Cardiac muscle cell (in vitro differentiated cells and primary cell): ENCODE data around the gene ZFR2. TPM values are rescaled to one million over a fixed set of nuclear protein-coding genes. Genes with fewer than 3 reads are reported as not detected.
A peak's percentile ranks its signal among the peaks of the same experiment; 100 is the strongest.

ENCODE experiments used
- DNase-seq, 2 donors: peaks; one replicate each; pipeline versions ENCODE4 v3.0.0 to v3.0.0-alpha.2; 2010 to 2017; ENCODE audit warnings: low read depth in 1 of 2, low spot score in 1 of 2
- H3K27ac ChIP-seq: fragments of 200-600 bp; sonication (generic); 2 replicates; pipeline ENCODE4 v1.5.1; 2016
- H3K27me3 ChIP-seq: fragments of 200-600 bp; sonication (generic); 2 replicates; pipeline ENCODE4 v1.6.0; 2016; ENCODE audit warnings: control low read depth
- H3K36me3 ChIP-seq: fragments of 200-600 bp; sonication (generic); 2 replicates; pipeline ENCODE4 v1.5.1; 2016; ENCODE audit warnings: control low read depth
- H3K4me1 ChIP-seq: fragments of 200-600 bp; sonication (generic); 2 replicates; pipeline ENCODE4 v1.8.1; 2017; ENCODE audit warnings: low read depth, mild to moderate bottlenecking, mixed run types
- H3K4me3 ChIP-seq: fragments of 200-600 bp; sonication (generic); 2 replicates; pipeline ENCODE4 v1.5.1; 2016; ENCODE audit warnings: mild to moderate bottlenecking
- H3K9me3 ChIP-seq: fragments of 200-600 bp; sonication (generic); 2 replicates; pipeline ENCODE4 v1.5.1; 2017; ENCODE audit warnings: low read depth, mild to moderate bottlenecking, control low read depth
- polyA plus RNA-seq: library from polyadenylated mRNA; unstranded; fragments of >200 nt; fragmentation: Nextera tagmentation; extraction: Ambion mirVana; gene quantifications from 2 replicates; pipeline ENCODE4 v1.2.1, GENCODE V29; 2016
- total RNA-seq: library from RNA; depleted of rRNA; stranded (reverse); fragments of >200 nt; gene quantifications from 2 replicates; pipeline ENCODE4 v1.2.3, GENCODE V29; 2016
- TF ChIP-seq, protein P1 (sequence below): IDR thresholded peaks from 2 replicates; pipeline ENCODE4 v1.5.1; 2012; ENCODE audit warnings: low read depth, mild to moderate bottlenecking, low read length

The ZFR2 gene
- total RNA-seq = 18.8 and 24.2 TPM in 2 replicates
- 43.0 and 44.7 TPM in 2 replicates for polyA plus RNA-seq

DNA sequence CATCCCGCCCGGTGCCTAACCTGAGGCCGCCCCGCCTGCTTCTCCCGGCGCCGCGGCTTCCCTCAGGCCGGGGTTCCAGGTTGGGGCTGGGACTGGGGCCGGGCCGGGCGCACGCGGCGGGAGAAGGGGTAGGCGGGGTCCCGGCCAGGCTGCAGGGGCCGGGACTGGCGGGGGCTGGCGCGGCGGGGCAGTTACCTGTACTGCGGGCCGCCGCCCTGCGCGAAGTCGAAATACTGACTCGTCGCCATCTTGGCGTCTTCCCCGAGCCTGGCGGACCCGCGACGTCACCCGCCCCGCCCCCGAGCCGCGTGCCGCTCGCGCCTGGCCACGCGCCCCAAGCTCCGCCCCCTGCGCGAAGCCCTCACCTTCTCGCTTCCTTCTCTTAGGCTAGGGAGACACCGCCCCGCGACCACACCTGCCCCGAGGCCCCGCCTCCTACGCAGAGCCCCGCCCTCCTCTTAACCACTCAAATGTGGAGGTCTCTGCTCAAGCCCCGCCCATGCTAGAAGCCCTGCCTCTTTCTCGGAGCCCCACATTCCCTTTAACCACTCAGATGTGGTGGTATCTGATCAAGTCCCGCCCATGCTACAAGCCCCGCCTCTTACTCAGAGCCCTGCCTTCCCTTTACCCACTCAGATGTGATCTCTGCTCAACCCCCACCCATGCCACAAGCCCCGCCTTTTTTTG is at the start of gene ZFR2:
Gene ZFR2 (minus strand): TSS at position 269 of the 687 bp plus-strand sequence. CDS start 21 bp downstream, at position 248.
- H3K4me3 ChIP-seq = peak within 1 kb of the TSS; percentile 34
- no peaks in the 10 kb centered on the region for H3K9me3 ChIP-seq
- no peaks in the 10 kb centered on the region for H3K4me1 ChIP-seq
- TF ChIP-seq, protein P1, sequence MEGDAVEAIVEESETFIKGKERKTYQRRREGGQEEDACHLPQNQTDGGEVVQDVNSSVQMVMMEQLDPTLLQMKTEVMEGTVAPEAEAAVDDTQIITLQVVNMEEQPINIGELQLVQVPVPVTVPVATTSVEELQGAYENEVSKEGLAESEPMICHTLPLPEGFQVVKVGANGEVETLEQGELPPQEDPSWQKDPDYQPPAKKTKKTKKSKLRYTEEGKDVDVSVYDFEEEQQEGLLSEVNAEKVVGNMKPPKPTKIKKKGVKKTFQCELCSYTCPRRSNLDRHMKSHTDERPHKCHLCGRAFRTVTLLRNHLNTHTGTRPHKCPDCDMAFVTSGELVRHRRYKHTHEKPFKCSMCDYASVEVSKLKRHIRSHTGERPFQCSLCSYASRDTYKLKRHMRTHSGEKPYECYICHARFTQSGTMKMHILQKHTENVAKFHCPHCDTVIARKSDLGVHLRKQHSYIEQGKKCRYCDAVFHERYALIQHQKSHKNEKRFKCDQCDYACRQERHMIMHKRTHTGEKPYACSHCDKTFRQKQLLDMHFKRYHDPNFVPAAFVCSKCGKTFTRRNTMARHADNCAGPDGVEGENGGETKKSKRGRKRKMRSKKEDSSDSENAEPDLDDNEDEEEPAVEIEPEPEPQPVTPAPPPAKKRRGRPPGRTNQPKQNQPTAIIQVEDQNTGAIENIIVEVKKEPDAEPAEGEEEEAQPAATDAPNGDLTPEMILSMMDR = no peak
- H3K27ac ChIP-seq = no peak within 1 kb of the TSS
- H3K27me3 ChIP-seq = peaks cover 7% of the 10 kb centered on the region
- DNase-seq = peak in 1 of 2 donors; percentile 63
- H3K36me3 ChIP-seq = no peaks in the 10 kb centered on the region

DNA sequence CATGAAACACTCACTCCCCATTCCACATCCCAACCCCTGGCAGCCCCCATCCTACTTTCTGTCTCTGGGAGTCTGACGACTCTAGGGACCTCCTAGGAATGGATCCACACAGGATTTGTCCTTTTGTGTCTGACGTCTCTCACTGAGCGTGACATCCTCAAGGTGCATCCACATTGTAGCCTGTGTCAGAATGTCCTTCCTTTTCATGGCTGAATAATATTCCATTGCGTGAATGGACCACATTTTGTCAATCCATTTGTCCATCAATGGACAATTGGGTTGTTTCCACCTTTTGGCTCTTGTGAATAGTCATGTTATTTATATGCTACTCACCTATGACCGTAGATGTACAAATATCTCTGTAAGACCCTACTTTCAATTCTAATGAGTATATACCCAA is 47.2 kb upstream of the ZFR2 start:
- DNase-seq = no peak
- no peak overlapping the region for H3K4me3 ChIP-seq
- no peaks in the 10 kb centered on the region for H3K27me3 ChIP-seq
- H3K36me3 ChIP-seq = no peaks in the 10 kb centered on the region
- TF ChIP-seq, protein P1 = no peak
- no peak overlapping the region for H3K27ac ChIP-seq
- H3K4me1 ChIP-seq = no peaks in the 10 kb centered on the region
- no peaks in the 10 kb centered on the region for H3K9me3 ChIP-seq

DNA sequence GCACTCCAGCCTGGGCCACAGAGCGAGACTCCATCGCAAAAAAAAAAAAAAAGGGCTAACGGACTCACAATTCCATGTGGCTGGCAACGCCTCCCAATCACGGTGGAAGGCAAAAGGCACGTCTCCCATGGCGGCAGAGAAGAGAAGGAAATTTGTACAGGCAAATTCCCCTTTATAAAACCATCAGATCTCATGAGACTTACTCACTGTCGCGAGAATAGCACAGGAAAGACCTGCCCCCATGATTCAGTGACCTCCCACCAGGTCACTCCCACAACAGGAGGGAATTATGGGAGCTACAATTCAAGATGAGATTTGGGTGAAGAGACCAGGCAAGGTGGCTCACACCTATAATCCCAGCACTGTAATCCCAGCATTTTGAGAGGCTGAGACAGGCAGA is 45.4 kb upstream of the ZFR2 start:
- TF ChIP-seq, protein P1 = no peak
- Histone ChIP-seq H3K27ac (no peak overlapping the region), H3K27me3 (no peaks in the 10 kb centered on the region), H3K4me1 (no peaks in the 10 kb centered on the region), H3K4me3 (no peak overlapping the region), H3K36me3 (no peaks in the 10 kb centered on the region), H3K9me3 (no peaks in the 10 kb centered on the region)
- DNase-seq = no peak

DNA sequence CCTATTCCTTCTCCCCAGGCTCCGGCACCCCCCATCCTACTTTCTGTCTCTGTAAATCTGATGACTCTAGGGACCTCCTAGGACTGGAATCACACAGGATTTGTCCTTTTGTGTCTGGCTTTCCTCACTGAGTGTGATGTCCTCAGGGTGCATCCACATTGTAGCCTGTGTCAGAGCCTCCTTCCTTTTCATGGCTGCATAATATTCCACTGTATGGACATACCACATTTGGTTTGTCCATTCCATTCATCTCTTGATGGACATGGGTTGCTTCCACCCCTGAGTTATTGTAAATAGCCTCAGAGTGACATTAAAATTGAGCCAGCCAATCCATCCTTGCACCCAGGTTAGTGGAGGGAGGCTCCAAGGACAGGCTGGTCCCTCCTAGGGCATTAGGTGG is 41.3 kb upstream of the ZFR2 start:
- no peak overlapping the region for H3K4me3 ChIP-seq
- no peak for DNase-seq
- no peaks in the 10 kb centered on the region for H3K36me3 ChIP-seq
- H3K9me3 ChIP-seq = no peaks in the 10 kb centered on the region
- TF ChIP-seq, protein P1 = no peak
- H3K27ac ChIP-seq = no peak overlapping the region
- H3K27me3 ChIP-seq = no peaks in the 10 kb centered on the region
- H3K4me1 ChIP-seq = no peaks in the 10 kb centered on the region

DNA sequence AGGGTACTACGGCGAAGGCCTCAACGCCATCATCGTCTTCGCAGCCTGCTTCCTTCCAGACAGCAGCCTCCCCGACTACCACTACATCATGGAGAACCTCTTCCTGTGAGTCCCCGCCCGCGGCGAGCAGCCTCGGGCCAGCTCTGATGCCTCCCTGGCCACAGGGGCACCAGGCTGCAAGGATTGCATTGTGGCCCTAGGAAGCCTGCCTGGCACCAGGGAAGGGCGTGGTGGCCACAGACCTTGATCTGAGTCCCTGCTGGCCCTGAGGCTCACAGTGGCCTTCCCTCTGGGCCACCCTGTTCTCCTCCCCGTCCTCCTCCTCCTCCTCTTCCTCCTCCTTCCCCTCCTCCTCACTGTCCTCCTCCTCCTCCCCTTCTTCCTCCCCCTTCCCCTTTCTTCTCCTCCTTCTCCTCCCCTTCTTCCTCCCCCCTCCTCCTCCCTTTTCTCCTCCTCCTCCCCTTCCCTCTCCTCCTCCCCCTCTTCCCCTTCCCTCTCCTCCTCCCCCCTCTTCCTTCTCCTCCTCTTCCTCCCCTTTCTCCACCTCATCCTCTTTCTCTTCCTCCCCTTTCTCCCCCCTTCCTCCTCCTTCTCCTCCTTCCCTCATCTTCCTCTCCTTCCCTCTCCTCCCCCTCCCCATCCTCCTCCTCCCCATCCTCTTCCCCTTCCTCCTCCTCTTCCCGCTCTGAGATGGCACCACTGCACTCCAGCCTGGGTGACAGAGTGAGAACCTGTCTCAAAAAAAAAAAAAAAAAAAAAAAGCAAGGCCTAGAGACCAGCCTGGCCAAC is 39.6 kb upstream of the ZFR2 start:
- H3K4me1 ChIP-seq = no peaks in the 10 kb centered on the region
- TF ChIP-seq, protein P1 = no peak
- no peak for DNase-seq

More for the DNA sequence above, 39.6 kb upstream of the ZFR2 start:
- Histone ChIP-seq H3K27ac (no peak overlapping the region), H3K36me3 (no peaks in the 10 kb centered on the region), H3K27me3 (no peaks in the 10 kb centered on the region), H3K9me3 (no peaks in the 10 kb centered on the region), H3K4me3 (no peak overlapping the region)
